H1 (cell line): ENCODE results near the gene FGF23. TPM values are rescaled to one million over a fixed set of nuclear protein-coding genes. Genes with fewer than 3 reads are reported as not detected.

Experiments used
- CTCF ChIA-PET: fragments of 300-600 bp; sonication (Branson Sonifier 250); formaldehyde crosslinking; loops from one replicate; lab custom pipeline; 2021; ENCODE audit not compliant: partially characterized antibody; lab: Charles Lee
- POLR2A ChIA-PET: fragments of 300-600 bp; sonication (Branson Sonifier 250); formaldehyde crosslinking; loops from one replicate; lab custom pipeline; 2021; ENCODE audit warnings: inconsistent platforms; ENCODE audit not compliant: partially characterized antibody; lab: Charles Lee
- DNase-seq, 2 experiments: peaks; one replicate each; pipeline versions ENCODE4 v3.0.0 to v3.0.0-alpha.2; 2010 to 2022; ENCODE audit warnings: low spot score in 2 of 2, low read depth in 1 of 2, mixed read lengths in 1 of 2
- FAIRE-seq: peaks from 2 replicates; lab custom pipeline; 2011; peaks lifted over from hg19 to GRCh38; lab: Jason Lieb, UNC
- H2AFZ ChIP-seq: 2 replicates; pipeline ENCODE4 v1.8.1; 2012; ENCODE audit warnings: low read length, inconsistent platforms
- H2AK5ac ChIP-seq: 2 replicates; pipeline ENCODE4 v1.6.1; 2013; ENCODE audit warnings: low read depth, low read length
- H2BK120ac ChIP-seq: replicated peaks from 2 replicates; pipeline ENCODE3; 2013; ENCODE audit warnings: low read depth, low read length, inconsistent platforms
- H2BK12ac ChIP-seq: 2 replicates; pipeline ENCODE4 v1.6.1; 2013; ENCODE audit warnings: low read depth, low read length
- H2BK15ac ChIP-seq: 2 replicates; pipeline ENCODE4 v1.6.1; 2013; ENCODE audit warnings: low read length
- H2BK20ac ChIP-seq: 2 replicates; pipeline ENCODE4 v1.6.1; 2013; ENCODE audit warnings: low read length
- H2BK5ac ChIP-seq: 2 replicates; pipeline ENCODE4 v1.6.1; 2013; ENCODE audit warnings: low read depth, low read length
- H3K14ac ChIP-seq: 2 replicates; pipeline ENCODE4 v1.6.1; 2013; ENCODE audit warnings: inconsistent platforms; ENCODE audit not compliant: insufficient read length
- H3K18ac ChIP-seq: 2 replicates; pipeline ENCODE4 v1.6.1; 2013; ENCODE audit warnings: low read length; ENCODE audit errors: extremely low read depth
- H3K23ac ChIP-seq: 2 replicates; pipeline ENCODE4 v1.6.1; 2013; ENCODE audit warnings: inconsistent platforms; ENCODE audit not compliant: insufficient read length
- H3K23me2 ChIP-seq: 2 replicates; pipeline ENCODE4 v1.6.1; 2013; ENCODE audit warnings: low read depth, low read length
- H3K27ac ChIP-seq: 2 replicates; pipeline ENCODE4 v1.6.1; 2011; ENCODE audit warnings: low read depth, low read length, inconsistent platforms
- H3K27me3 ChIP-seq, 4 experiments: replicated peaks in 1 of 4; 1 replicate in 1 of 4; 2 replicates in 3 of 4; pipeline versions ENCODE4 v1.6.1 to v1.8.1; 2011 to 2013; ENCODE audit warnings: low read length in 3 of 4, mild to moderate bottlenecking in 3 of 4, inconsistent platforms in 2 of 4, mixed read lengths in 2 of 4, moderate library complexity in 1 of 4; ENCODE audit not compliant: control insufficient read depth in 3 of 4, insufficient read depth in 3 of 4; ENCODE audit errors: extremely low read depth in 1 of 4
- H3K36me3 ChIP-seq, 4 experiments: 2 replicates each; pipeline versions ENCODE4 v1.6.1 to v1.8.1; 2011 to 2013; ENCODE audit warnings: mild to moderate bottlenecking in 4 of 4, low read length in 3 of 4, moderate library complexity in 2 of 4, control low read depth in 1 of 4, inconsistent platforms in 1 of 4; ENCODE audit not compliant: insufficient read depth in 4 of 4, control insufficient read depth in 2 of 4
- H3K4ac ChIP-seq: replicated peaks from 2 replicates; pipeline ENCODE3; 2013; ENCODE audit warnings: low read length, low read depth, mixed read lengths, inconsistent platforms; ENCODE audit not compliant: insufficient read length
- H3K4me1 ChIP-seq, 4 experiments: replicated peaks in 1 of 4; 1 replicate in 1 of 4; 2 replicates in 3 of 4; pipeline versions ENCODE4 v1.6.1 to v1.8.1; 2011 to 2013; ENCODE audit warnings: low read length in 3 of 4, inconsistent platforms in 2 of 4, mixed read lengths in 1 of 4; ENCODE audit not compliant: insufficient read depth in 4 of 4, control insufficient read depth in 3 of 4
- H3K4me2 ChIP-seq, 2 experiments: 2 replicates each; pipeline versions ENCODE4 v1.6.1 to v1.8.1; 2011 to 2013; ENCODE audit warnings: low read depth in 2 of 2, low read length in 2 of 2, control low read depth in 1 of 2, inconsistent platforms in 1 of 2, mild to moderate bottlenecking in 1 of 2; ENCODE audit not compliant: insufficient read depth in 1 of 2
- H3K4me3 ChIP-seq, 4 experiments: fragments of 200-600, 300-600 bp in 1 of 4; sonication (generic), shearing (Covaris generic), sonication (Bioruptor Twin) in 1 of 4; 2 replicates each; pipeline versions ENCODE4 v1.5.1 to v1.8.1; 2011 to 2016; ENCODE audit warnings: low read length in 4 of 4, low read depth in 3 of 4, control low read depth in 2 of 4, inconsistent platforms in 2 of 4, mild to moderate bottlenecking in 2 of 4, mixed read lengths in 1 of 4, moderate library complexity in 1 of 4; ENCODE audit not compliant: insufficient read depth in 2 of 4; ENCODE audit errors: extremely low read depth in 1 of 4
- H3K56ac ChIP-seq: replicated peaks from 2 replicates; pipeline ENCODE3; 2013; ENCODE audit warnings: low read depth, mild to moderate bottlenecking, mixed read lengths, low read length, inconsistent platforms; ENCODE audit not compliant: insufficient read length
- H3K79me1 ChIP-seq: 2 replicates; pipeline ENCODE4 v1.6.1; 2013; ENCODE audit warnings: low read depth, low read length, control low read depth
- H3K79me2 ChIP-seq, 2 experiments: 2 replicates each; pipeline versions ENCODE4 v1.6.1 to v1.8.1; 2012 to 2013; ENCODE audit warnings: low read length in 2 of 2, mild to moderate bottlenecking in 2 of 2, inconsistent platforms in 1 of 2; ENCODE audit not compliant: insufficient read depth in 2 of 2, control insufficient read depth in 1 of 2
- H3K9ac ChIP-seq, 4 experiments: replicated peaks in 1 of 4; 1 replicate in 1 of 4; 2 replicates in 3 of 4; pipeline versions ENCODE4 v1.6.1 to v1.8.1; 2011 to 2013; ENCODE audit warnings: low read depth in 3 of 4, low read length in 3 of 4, control low read depth in 2 of 4, mild to moderate bottlenecking in 2 of 4, moderate library complexity in 2 of 4, inconsistent platforms in 1 of 4; ENCODE audit errors: extremely low read depth in 1 of 4
- H3K9me3 ChIP-seq, 2 experiments: 2 replicates each; pipeline versions ENCODE4 v1.6.1 to v1.8.1; 2012 to 2013; ENCODE audit warnings: mild to moderate bottlenecking in 2 of 2, moderate library complexity in 2 of 2, control low read depth in 1 of 2, inconsistent platforms in 1 of 2, low read depth in 1 of 2, low read length in 1 of 2, mixed read lengths in 1 of 2; ENCODE audit not compliant: insufficient read depth in 2 of 2
- H4K20me1 ChIP-seq, 2 experiments: replicated peaks in 1 of 2; 2 replicates each; pipeline versions ENCODE3 to v1.8.1; 2011 to 2013; ENCODE audit warnings: inconsistent platforms in 2 of 2, low read length in 2 of 2, mild to moderate bottlenecking in 1 of 2; ENCODE audit not compliant: insufficient read depth in 2 of 2, control insufficient read depth in 1 of 2
- H4K5ac ChIP-seq: 2 replicates; pipeline ENCODE4 v1.6.1; 2013; ENCODE audit warnings: low read length, low read depth, mixed read lengths, inconsistent platforms; ENCODE audit not compliant: insufficient read length
- H4K8ac ChIP-seq: 2 replicates; pipeline ENCODE4 v1.8.0; 2013; ENCODE audit warnings: mild to moderate bottlenecking, moderate library complexity, low read length, inconsistent platforms; ENCODE audit not compliant: insufficient read depth; ENCODE audit errors: extremely low read depth
- H4K91ac ChIP-seq: replicated peaks from 2 replicates; pipeline ENCODE3; 2013; ENCODE audit warnings: low read length, mixed read lengths, inconsistent platforms; ENCODE audit not compliant: insufficient read length
- BACH1 ChIP-seq: IDR thresholded peaks from 2 replicates; pipeline ENCODE4 v1.6.1; 2012; ENCODE audit warnings: low read length, improper control_type of control experiment
- CBX8 ChIP-seq: fragments of 300-800, 300-1000 bp; sonication (generic); IDR thresholded peaks from 2 replicates; pipeline ENCODE4 v1.7.1; 2016; ENCODE audit warnings: low read depth, low read length, borderline replicate concordance
- CHD2 ChIP-seq: IDR thresholded peaks from 2 replicates; pipeline ENCODE4 v1.6.1; 2012; ENCODE audit warnings: low read length, improper control_type of control experiment
- EP300 ChIP-seq, 2 experiments: IDR thresholded peaks; 1 replicate in 1 of 2; 2 replicates in 1 of 2; pipeline ENCODE4 v1.6.1; 2011 to 2012; ENCODE audit warnings: low read depth in 2 of 2, low read length in 2 of 2, mild to moderate bottlenecking in 2 of 2, borderline replicate concordance in 1 of 2, inconsistent platforms in 1 of 2, moderate library complexity in 1 of 2
- EZH2 ChIP-seq: fragments of 200-600 bp; sonication (generic); IDR thresholded peaks from 2 replicates; pipeline ENCODE4 v1.7.1; 2012; ENCODE audit warnings: low read depth, mild to moderate bottlenecking, moderate library complexity, low read length, inconsistent platforms; ENCODE audit not compliant: severe bottlenecking
- FOSL1 ChIP-seq: IDR thresholded peaks from 2 replicates; pipeline ENCODE4 v1.6.1; 2011; ENCODE audit warnings: mild to moderate bottlenecking, low read depth, low read length, moderate library complexity; ENCODE audit not compliant: insufficient read depth
- JUND ChIP-seq: IDR thresholded peaks from 2 replicates; pipeline ENCODE4 v1.6.1; 2011; ENCODE audit warnings: mild to moderate bottlenecking, improper control_type of control experiment, low read length
- MAFK ChIP-seq: IDR thresholded peaks from 2 replicates; pipeline ENCODE4 v1.6.1; 2012; ENCODE audit warnings: low read depth, mild to moderate bottlenecking, improper control_type of control experiment, low read length
- NRF1 ChIP-seq: IDR thresholded peaks from 2 replicates; pipeline ENCODE4 v1.6.1; 2011; ENCODE audit warnings: mild to moderate bottlenecking, low read depth, low read length, improper control_type of control experiment
- POU5F1 ChIP-seq: IDR thresholded peaks from 2 replicates; pipeline ENCODE4 v1.6.1; 2011; ENCODE audit warnings: low read depth, mild to moderate bottlenecking, low read length, moderate library complexity
- RAD21 ChIP-seq, 2 experiments: IDR thresholded peaks in 1 of 2; conservative IDR thresholded peaks in 1 of 2; 2 replicates each; pipeline ENCODE4 v1.6.1; 2011; ENCODE audit warnings: low read depth in 2 of 2, low read length in 2 of 2, improper control_type of control experiment in 1 of 2, inconsistent platforms in 1 of 2, mild to moderate bottlenecking in 1 of 2, moderate library complexity in 1 of 2
- SP4 ChIP-seq: IDR thresholded peaks from 2 replicates; pipeline ENCODE4 v1.6.1; 2012; ENCODE audit warnings: low read length, inconsistent platforms
- polyA plus RNA-seq, 7 experiments: library from polyadenylated mRNA; depleted of rRNA in 3 of 7; stranded (reverse) in 5 of 7; unstranded in 2 of 7; fragments of >200 nt in 5 of 7; fragments of 200-250 nt in 2 of 7; gene quantifications; 1 replicate in 5 of 7; 2 replicates in 1 of 7; 4 replicates in 1 of 7; pipeline versions ENCODE4 v1.2.1 to v1.2.3, GENCODE V29; 2011 to 2013; ENCODE audit warnings: missing spikeins in 2 of 7, mixed read lengths in 2 of 7
- total RNA-seq: library from RNA; stranded (reverse); fragmentation: NEBNext Ultra II Directional; extraction: Animal tissue kit (Norgen Biotek cat#: 25700); gene quantifications from 2 replicates; pipeline ENCODE4 v1.2.1, GENCODE V29; 2021

FGF23 gene
- total and polyA plus RNA-seq, 2 of the 8 experiments (the other 6 are each of a cell fraction or from before 2014, with no cell fraction given), result 0.35 to 0.67 TPM

GRCh38 chr12:4346931-4347330 lies 32.6 kb downstream of the FGF23 start:
- FAIRE-seq, result no peak
- Histone ChIP-seq H2BK120ac (no peak overlapping the region), H3K23me2 (no peaks in the 10 kb centered on the region), H4K20me1 (no peaks in the 10 kb centered on the region), H2BK20ac (no peak overlapping the region), H3K36me3 (peaks cover 0 to 20% (median 12%) of the 10 kb centered on the region in 4 experiments; a peak in 6 of 8 replicates), H3K4ac (no peak overlapping the region), H3K79me2 (no peaks in the 10 kb centered on the region), H4K91ac (no peak overlapping the region), H2BK15ac (no peak overlapping the region), H3K4me3 (no peak overlapping the region), H3K9ac (no peak overlapping the region), H3K9me3 (no peaks in the 10 kb centered on the region), H3K79me1 (no peaks in the 10 kb centered on the region), H4K8ac (no peak overlapping the region), H2BK12ac (no peak overlapping the region), H2BK5ac (no peak overlapping the region), H3K23ac (no peak overlapping the region), H2AK5ac (no peak overlapping the region), H3K56ac (no peak overlapping the region), H3K14ac (no peak overlapping the region), H3K27ac (no peak overlapping the region), H3K18ac (no peak overlapping the region), H4K5ac (no peak overlapping the region), H3K27me3 (no peaks in the 10 kb centered on the region), H3K4me2 (no peak overlapping the region), H3K4me1 (no peaks in the 10 kb centered on the region), H2AFZ (no peak overlapping the region)
- no peak for DNase-seq
- CTCF ChIA-PET, result interaction anchor here (0.6 to 0.7 kb wide), 2 partner anchors 1312 to 1762 kb away, joined by 3 read pairs; no protein-coding TSS in a partner anchor
- TF ChIP-seq NRF1, result no peak
- TF ChIP-seq EP300 (IDR thresholded peaks at IDR 0.05; ENCODE audit: borderline replicate concordance in 1 of 2, low read depth in 2 of 2, low read length in 2 of 2), result no peak
- no peak for TF ChIP-seq BACH1
- TF ChIP-seq CBX8, result no peak
- no peak for TF ChIP-seq CHD2
- TF ChIP-seq EZH2, result no peak
- TF ChIP-seq MAFK, result no peak
- TF ChIP-seq FOSL1, result no peak
- no peak for TF ChIP-seq POU5F1
- TF ChIP-seq JUND, result no peak
- no peak for TF ChIP-seq SP4
- no peak for TF ChIP-seq RAD21 (IDR thresholded peaks at IDR 0.05 in 1 of 2, conservative IDR thresholded peaks at IDR 0.05 in 1 of 2; ENCODE audit: low read depth in 2 of 2, low read length in 2 of 2)
- POLR2A ChIA-PET, result no interaction called here
